Activated CD4-positive, alpha-beta T cell treated with anti-CD3 and anti-CD28 coated beads for 1 hour (primary cell): ENCODE measurements around the gene DACT3.
"Not testable (repeated sequence)": the region's sequence is repeated elsewhere in the genome, so short reads cannot be mapped to it uniquely, and the experiment has no call there.

Source experiments
- DNase-seq: peaks from one replicate; pipeline ENCODE4 v3.0.0-alpha.2; 2020

The DACT3 gene

GRCh38 chr19:46631481-46631880 lies 29.5 kb downstream of the DACT3 start:
- no peak for DNase-seq

GRCh38 chr19:46630586-46631205 lies 30.3 kb downstream of the DACT3 start:
- DNase-seq, result no peak

- DNase-seq, result no peak
Observed at GRCh38 chr19:46629546-46630025, 31.4 kb downstream of the DACT3 start.

GRCh38 chr19:46628970-46629369 lies 32.0 kb downstream of the DACT3 start:
- not testable (repeated sequence) for DNase-seq

GRCh38 chr19:46626446-46626845 lies 34.5 kb downstream of the DACT3 start:
- DNase-seq, result no peak

- DNase-seq, result no peak
Observed at GRCh38 chr19:46625731-46626130, 35.3 kb downstream of the DACT3 start.

GRCh38 chr19:46624958-46625661 lies 35.9 kb downstream of the DACT3 start, which contains the start of gene PTGIR:
TSS of gene PTGIR (minus strand) at chr19:46625089. CDS start at chr19:46624225, 864 bp downstream.
- no peak for DNase-seq

GRCh38 chr19:46623915-46624502 lies 37.0 kb downstream of the DACT3 start:
- DNase-seq, result no peak

GRCh38 chr19:46622118-46622446 lies 38.9 kb downstream of the DACT3 start:
- DNase-seq, result no peak

- DNase-seq, result no peak
Observed at GRCh38 chr19:46621191-46622117, 39.5 kb downstream of the DACT3 start.

- DNase-seq, result no peak
Observed at GRCh38 chr19:46620716-46621115, 40.3 kb downstream of the DACT3 start.

- no peak for DNase-seq
Observed at GRCh38 chr19:46620267-46620666, 40.7 kb downstream of the DACT3 start.

- no peak for DNase-seq
Observed at GRCh38 chr19:46618670-46619231, 42.2 kb downstream of the DACT3 start.

- no peak for DNase-seq
Observed at GRCh38 chr19:46617601-46618000, 43.4 kb downstream of the DACT3 start.

GRCh38 chr19:46616631-46617322 lies 44.2 kb downstream of the DACT3 start:
- no peak for DNase-seq

GRCh38 chr19:46615966-46616365 lies 45.0 kb downstream of the DACT3 start:
- DNase-seq, result no peak

- DNase-seq, result peak; percentile 71
Observed at GRCh38 chr19:46614114-46614722, 46.8 kb downstream of the DACT3 start.

- DNase-seq, result no peak
Observed at GRCh38 chr19:46613525-46613924, 47.5 kb downstream of the DACT3 start.

GRCh38 chr19:46611776-46612175 lies 49.2 kb downstream of the DACT3 start:
- DNase-seq, result no peak

GRCh38 chr19:46610851-46611770 lies 49.9 kb downstream of the DACT3 start:
- DNase-seq, result peak; percentile 1

- peak; percentile 4 for DNase-seq
Observed at GRCh38 chr19:46610413-46610775, 50.6 kb downstream of the DACT3 start.
